MM.1S (cell line): ENCODE data around the gene C4orf33.

Experiments
- EZH2 ChIP-seq: fragments of 300-600 bp; sonication (generic); optimal IDR thresholded peaks from 2 replicates; pipeline ENCODE3; 2017; ENCODE audit warnings: low read depth, mild to moderate bottlenecking, antibody characterized with exemption, low read length, mixed read lengths
- TF ChIP-seq, protein P1 (sequence below): fragments of 300-600 bp; sonication (generic); IDR thresholded peaks from 2 replicates; pipeline ENCODE4 v1.5.1; 2016; ENCODE audit warnings: antibody characterized with exemption, low read length, mixed read lengths

DNA sequence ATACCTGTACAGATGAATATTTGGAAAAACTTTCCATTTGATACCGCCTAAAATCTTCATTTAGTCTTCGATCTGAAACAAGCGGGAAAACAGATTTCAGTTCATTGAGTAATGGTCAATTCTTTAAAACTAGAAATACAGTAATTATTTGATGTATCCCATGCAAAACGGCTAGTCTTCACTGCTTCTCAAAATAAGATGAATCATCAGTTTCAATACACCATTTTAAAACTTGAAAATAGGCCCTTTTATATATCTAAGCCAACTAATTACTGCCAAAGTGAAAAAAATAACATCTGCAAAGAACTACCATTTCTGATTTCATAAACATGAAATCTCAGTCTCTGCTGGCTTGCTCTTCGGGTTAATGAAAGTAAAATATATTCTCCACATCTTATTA, 13.7 kb upstream of the C4orf33 start:
- TF ChIP-seq, protein P1, sequence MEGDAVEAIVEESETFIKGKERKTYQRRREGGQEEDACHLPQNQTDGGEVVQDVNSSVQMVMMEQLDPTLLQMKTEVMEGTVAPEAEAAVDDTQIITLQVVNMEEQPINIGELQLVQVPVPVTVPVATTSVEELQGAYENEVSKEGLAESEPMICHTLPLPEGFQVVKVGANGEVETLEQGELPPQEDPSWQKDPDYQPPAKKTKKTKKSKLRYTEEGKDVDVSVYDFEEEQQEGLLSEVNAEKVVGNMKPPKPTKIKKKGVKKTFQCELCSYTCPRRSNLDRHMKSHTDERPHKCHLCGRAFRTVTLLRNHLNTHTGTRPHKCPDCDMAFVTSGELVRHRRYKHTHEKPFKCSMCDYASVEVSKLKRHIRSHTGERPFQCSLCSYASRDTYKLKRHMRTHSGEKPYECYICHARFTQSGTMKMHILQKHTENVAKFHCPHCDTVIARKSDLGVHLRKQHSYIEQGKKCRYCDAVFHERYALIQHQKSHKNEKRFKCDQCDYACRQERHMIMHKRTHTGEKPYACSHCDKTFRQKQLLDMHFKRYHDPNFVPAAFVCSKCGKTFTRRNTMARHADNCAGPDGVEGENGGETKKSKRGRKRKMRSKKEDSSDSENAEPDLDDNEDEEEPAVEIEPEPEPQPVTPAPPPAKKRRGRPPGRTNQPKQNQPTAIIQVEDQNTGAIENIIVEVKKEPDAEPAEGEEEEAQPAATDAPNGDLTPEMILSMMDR: no peak
- no peak for TF ChIP-seq EZH2
